Measurements from ENCODE around the gene STAT1.

STAT1 gene

DNA sequence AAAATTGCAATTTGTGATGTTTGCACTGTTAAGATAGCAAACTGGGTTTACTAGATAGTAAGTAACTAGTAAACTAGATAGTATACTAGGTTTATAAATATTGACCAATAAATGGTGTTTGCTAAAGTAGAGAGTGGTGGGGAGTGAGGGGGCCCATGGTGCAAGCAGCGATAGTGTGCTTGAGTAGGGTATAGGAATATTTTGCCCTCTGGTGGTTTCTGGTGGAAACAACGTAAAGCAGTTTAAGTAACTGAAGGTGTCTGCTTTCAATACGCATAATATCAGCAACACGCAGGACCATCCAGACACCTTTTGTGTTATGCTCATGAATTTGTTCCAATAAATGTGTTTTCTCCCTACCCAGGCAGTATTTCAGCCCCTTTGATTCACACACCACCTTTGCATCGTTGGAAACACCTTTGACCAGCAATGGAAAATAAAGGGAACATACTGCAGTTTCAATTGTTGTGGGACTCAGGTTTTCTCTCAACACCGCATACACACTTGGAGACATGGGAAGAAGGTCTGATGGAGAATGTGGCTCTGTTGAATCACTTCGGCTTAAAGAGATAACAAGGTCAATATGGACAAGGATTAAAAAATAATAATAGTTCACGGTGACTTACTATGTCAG, 16.7 kb upstream of the STAT1 start:
- DNase-seq = peak; percentile 13

DNA sequence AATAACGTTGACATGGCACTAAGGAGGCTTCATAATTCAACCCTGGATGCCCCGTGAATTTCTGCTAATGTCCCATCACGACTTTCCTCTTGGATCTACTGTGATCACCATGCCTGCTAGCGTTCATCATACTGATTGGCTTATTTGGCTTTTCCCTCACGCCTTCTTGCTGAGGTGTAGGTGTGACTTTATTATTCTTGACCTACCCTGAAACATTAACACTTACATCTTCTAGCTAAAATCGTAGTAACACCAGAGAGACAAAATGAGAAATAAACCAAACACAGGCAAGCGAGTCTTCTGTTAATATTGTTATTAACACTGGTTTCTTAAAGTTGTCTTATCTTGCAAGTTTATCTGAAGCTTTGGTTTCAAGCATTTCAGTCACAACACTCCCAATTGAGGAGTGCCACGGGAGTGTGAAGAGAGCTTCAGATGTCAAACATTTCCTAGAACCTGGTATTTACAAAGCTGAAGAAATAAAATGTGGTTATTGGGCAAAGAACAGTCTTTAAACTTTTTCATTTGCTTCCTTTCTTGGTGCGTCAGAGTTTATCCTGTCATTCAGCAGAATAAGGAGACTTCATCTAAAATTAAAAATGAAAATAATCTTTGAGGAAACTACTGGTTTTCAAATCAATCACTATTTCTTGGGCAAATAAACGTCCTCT, 15.4 kb upstream of the STAT1 start:
- no peak for DNase-seq

DNA sequence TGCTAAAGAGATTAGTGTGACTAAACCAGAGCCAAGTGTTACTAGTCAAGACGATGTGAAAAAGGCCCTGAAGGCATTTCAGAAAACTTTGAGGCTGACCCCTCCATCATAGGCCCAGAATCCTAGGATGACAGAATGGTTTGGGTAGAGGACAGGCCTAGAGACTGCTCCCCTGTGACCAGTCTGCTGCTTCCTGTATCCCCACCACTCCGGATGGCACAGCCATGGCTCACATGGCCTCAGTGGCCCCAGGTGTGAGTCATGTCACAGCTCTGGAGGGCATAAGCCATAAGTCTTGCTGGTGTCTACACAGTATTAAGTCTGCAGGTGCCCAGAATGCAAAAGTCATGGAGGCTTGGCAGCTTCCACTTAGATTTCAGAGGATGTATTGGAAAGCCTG, 12.4 kb upstream of the STAT1 start:
- no peak for DNase-seq

DNA sequence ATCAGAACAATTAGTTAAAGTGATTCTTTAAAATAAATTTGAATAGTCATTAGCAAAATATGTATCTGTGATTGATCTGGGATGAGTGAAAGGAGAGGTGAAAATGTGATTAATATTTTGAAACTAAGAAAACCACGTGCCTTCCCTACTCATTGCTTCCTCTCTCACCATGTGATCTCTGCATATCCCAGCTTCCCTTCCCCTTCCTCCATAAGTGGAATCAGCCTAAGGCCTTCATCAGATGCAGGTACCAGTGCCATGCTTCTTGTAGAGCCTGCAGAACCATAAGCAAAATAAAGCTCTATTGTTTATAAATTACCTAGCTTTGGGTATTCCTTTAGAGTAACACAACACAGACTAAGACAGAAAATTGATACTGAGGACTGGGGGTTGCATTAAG, 11.2 kb upstream of the STAT1 start:
- DNase-seq = no peak

DNA sequence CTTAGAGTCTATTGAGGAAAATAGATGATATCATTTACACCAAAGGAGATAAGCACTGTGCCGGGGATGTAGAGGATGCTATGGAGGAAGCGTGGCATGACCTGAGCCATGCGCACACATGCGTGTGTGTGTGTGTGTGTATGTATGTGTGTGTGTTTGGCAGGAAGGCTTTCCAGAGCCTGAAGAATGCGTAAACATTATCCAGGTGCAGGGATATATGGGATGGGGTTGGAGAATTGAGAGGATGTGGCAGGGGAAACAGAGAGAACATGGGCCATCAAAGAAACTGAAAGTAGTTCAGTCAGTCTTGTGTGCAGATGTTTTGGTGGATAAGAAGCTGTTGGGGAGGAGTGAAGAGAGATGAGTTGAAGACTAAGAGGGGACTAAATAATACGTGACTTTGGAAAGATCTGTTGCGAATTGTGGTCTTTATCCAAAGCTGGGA, 9.3 kb upstream of the STAT1 start:
- no peak for DNase-seq

DNA sequence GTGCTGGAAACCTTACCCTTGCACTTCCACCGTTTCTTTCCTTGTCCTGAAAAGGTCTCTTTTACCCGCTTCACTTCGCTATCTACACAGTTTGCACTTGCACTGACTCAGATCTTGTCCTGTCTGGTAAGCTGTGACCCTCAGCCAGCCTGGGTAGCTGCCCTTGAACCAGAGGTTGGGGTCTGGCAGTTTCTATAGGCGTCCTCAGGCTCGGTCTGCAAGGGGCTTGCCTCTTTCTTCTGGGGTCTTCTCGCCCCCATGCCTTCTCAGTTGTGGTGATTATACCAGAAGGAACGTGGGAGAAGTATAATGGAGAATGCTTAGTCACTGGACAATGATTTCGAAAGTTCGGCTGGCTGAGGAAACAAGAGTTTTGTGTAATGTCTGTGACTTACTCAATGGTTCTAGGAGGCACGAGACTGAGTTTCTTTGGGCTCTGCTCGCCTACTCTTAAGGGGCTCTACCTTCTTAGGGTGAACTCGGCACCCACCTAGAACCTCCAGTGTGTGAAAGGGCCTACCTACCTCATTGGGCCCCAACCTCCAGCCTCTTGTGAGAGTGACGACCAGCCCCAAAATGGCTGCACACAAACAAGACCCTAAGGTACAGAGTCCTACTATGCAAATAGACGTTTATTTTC, 6.9 kb upstream of the STAT1 start:
- DNase-seq = peak; percentile 63

DNA sequence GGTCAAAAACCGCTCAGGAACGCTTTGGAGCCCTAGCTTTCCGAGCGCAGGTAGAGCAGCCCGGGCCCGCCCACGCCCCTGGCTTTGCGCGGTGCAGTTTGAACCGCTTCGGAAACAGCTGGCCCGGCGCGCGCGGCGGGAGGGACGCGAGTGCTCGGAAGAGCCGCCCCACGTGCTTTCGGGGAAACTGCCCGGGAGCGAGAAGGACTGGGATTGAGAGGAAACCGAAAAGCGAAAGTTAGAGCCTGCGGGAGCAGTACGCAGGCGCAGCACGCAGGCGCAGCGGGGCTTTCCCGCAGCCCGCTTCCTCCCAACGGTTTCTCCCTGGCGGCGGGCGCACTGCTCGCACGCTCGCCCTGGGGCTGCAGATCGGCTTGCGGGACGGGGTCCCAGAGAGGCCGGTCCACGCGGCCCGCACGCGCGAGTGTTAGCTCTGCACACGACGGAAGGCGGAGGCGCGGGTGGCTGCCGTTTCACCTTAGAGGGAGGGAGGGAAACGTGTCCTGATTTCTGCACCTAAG, 6.3 kb upstream of the STAT1 start:
- DNase-seq = peak; percentile 97

DNA sequence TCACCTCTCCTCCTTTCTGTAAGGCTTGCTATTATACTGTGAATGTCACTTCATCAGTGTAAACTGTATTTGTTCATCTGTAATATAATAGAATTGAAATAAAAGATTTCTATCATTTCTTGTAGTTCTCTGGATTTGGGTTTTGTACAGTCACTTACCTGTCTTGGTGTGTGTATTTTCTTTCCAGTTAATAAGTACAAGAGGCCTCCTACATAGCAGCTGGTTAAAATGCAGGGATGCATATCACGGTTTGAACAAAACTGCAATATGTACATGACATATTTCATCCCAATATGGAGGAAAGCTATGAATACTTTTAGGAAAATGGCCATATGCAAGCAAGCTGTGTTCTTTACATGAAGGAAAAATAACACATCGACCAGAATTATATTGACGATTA, 5.4 kb upstream of the STAT1 start:
- DNase-seq = no peak

DNA sequence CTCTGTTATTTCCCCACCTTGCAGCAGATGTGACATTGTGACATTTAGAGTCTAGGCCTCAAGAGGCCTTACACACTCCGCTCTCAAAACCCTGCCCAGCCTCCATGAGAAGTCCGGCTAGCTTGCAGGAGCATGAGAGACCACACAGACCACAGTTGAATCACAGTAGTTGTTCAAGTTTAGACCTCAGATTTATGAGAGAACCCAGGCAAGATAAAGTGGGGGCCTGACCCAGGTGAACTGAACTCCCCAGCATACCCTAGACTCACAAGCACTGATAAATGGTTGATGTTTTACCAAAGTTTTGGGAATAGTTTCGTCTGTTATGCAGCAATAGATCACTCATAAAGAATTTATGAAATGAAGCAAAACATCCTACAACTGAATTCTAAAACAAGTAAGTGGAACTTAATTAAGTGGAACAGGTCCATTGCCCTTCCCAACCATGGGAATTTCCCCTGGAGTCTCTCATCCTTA, 4.7 kb upstream of the STAT1 start:
- no peak for DNase-seq

DNA sequence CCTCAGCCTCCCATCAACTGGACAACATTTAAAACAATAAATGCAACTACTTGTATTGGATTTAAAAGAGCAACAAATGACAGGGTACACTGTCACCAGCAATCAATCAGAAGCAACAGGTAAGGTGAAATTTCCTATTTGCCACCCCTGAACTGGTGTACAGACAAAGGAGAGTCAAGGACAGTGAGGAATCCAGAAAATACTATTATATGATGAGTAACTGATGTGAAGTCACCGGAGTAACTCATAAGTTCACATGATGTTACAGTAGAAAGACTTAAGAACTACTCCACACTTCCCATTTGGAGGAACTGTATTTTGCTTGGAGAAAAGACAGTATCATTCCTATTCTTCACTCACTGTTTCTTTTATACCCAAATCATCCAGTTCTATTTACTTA, 4.1 kb upstream of the STAT1 start:
- no peak for DNase-seq

DNA sequence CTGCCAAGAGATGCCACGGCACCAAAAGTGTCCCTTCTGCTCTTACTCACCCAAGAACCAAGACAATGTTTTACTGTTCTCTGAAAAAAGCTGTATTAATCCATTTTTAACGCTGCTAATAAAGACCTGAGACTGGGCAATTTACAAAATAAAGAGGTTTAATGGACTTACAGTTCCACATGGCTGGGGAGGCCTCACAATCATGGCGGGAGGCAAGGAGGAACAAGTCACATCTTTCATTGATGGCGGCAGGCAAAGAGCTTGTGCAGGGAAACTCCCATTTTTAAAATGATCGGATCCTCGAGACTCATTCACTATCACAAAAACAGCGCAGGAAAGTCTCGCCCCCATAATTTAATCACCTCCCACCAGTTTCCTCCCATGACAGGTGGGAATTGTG, 1.9 kb upstream of the STAT1 start:
- no peak for DNase-seq

DNA sequence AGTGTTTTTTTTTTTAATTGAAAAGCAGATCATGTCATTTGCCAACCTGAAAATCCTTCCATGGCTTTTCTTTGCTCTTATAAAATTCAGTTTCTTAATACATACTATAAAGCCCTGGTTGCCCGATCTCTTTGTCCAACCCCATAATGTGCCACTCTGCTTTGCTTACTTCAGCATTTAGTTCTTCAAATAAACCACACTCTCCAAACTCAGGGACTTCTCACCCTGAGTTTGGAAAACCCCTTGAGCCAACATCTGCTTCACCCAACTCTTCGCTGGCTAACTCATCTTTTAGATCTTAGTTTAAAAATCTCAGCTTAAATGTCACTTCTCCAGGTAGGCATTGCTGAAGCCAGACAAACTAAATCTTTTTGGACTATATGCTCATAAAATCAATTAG, 1.3 kb upstream of the STAT1 start:
- no peak for DNase-seq

DNA sequence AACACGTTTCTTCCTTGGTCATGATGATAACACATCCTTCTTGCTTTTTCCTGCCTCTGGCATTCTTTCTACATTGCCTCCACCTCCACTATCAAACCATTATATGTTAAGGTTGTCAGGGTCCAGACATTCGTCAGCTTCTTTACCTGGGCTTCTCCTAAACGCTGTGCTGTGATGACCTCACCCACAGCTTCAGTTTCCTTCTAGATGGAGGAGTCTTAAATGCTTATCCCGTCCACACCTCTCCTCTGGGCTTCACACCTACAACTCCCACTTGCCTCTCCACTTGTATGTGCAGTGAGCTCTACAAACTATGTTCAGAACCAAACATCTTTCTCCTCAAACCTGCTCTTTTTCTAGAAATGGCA, 666 bp upstream of the STAT1 start:
- no peak for DNase-seq

DNA sequence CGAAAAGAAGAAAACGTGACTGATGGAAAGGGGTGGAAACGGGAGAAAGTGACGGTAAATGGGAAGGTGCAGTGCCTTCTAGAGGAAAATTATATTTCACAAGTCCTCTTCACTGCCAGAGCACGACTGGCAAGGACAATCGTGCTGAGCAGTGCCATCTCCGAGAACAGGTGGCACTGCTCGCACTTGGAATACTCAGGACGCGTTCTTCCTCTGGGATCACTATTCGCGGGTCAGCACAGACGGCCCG, 364 bp downstream of the STAT1 start:
- DNase-seq = peak; percentile 67

DNA sequence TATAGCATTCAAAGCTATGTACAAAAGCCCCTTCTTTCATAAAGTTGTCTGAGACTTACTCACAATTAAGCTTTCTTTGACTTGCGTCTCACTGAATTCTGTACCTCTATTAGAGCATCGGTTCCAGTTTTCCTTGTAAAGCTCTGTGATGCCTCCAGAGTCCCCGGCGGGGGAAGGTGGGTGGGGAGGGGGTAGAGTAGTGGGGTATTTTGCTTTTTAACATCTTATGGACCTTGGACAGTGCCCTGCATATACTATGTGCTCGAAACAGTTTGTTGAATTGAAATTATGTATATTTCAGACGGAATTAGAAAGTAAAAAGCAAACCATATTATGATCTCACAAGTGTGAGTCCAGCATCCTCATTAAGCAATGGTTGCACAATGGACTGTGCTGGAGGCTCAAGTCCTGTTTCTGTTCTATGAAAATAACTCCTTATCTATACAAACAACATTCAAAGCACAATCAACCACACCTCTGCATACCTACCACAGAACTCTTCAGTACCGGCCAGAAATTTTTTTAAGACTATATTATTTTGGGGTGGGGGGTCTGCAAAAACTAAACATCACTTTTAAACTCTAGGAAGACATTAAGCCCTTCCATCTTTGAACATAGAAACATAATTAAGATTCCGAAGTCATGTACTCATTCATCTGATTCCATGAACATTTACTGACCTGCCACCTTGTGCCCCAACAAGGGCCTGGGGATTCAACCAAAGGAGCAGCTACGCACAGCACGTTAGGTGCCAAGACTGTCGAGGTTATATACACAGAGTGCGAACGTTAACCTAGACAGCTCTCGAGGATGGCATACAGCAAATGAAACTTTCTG, 908 bp downstream of the STAT1 start:
- DNase-seq = peak; percentile 32

DNA sequence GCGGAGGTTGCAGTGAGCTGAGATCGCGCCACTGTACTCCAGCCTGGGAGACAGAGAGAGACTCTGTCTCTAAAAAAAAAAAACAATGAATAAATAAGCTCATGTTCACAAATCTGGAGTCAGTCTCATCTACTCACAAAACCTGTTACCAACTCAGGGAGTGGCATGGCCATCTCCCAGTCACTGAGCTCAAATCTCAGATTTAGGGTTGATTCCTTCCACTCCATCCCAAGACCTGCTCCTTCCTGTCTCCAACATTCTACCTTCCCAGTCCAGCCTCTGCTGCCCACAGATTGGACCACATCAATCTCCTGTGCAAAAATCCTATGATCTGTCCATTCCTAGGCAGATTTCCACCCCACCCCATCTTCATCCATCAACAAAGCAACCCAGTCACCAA, 1.6 kb downstream of the STAT1 start:
- no peak for DNase-seq

DNA sequence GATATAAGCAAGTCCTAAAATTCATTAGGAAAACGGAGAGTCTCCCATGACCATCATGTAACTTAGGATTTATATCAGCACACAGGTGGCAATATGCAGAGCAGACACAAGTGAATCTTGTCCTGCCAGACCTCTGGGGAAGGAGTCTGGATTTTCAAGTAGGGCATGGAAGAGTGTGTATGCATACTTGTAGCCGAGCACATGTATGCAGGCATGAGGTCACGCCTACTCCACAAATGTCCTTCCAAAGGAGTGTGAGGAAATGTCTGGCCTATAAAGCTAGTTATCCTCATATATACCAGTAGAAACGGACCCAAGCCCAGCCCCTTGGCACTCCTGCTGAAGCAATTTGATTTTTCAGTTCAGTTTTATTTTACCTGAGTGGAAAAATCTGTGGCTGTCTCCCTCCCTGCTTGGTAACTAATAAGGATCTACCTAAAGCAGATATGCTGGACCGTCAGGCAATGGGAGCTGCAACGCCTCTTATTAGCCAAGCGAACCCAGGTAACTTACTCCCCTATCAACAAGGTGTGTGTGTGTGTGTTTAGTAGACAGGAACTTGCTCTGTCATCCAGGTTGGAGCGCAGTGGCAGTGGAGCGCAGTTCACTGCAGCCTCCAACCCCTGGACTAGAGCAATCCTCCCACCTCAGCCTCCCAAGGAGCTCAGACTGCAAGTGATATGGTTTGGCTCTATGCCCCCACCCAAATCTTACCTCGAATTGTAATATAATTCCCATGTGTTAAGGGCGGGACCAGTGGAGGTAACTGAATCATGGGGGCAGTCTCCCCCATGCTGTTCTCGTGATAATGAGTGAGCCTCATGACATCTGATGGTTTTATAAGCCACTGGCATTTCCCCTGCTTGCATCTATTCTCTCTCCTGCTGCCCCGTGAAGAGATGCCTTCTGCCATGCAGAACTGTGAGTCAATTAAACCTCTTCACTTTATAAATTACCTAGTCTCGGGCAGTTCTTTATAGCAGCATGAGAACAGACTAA, 2.8 kb downstream of the STAT1 start:
- DNase-seq = no peak

DNA sequence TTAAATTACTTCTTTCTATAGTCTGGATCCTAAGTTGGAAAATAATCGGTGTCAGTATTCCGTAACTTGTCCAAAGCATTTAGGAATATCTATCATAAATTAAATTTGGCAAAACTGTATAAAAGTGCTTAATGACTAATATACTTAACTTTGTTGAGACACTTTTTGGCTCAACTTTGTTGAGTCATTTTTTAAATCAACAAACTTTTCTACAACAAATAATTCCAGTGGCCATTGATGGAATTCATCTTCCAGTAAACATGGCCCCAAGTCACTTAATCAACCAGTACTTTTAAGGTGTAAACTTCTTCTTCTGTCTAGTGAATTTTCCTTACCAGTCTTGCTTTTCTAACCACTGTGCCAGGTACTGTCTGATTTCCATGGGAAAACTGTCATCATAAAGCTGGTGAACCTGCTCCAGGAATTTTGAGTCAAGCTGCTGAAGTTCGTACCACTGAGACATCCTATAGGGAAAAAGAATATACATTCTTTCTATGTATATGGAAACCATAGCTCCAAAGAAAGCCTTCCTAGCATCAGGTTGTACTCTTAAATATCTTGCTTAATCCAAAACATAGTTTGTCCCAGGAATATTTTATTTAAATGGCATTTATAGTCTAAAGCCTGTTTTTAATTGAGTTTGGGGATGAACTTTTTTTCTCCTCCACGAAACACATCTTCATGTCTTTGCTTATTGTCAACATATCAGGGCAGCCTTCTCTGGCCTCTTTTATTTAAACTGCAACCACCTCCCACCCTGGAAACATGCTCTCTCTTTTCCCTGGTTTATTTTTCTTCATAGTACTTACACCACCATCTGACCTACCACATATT, 4.2 kb downstream of the STAT1 start:
- no peak for DNase-seq

DNA sequence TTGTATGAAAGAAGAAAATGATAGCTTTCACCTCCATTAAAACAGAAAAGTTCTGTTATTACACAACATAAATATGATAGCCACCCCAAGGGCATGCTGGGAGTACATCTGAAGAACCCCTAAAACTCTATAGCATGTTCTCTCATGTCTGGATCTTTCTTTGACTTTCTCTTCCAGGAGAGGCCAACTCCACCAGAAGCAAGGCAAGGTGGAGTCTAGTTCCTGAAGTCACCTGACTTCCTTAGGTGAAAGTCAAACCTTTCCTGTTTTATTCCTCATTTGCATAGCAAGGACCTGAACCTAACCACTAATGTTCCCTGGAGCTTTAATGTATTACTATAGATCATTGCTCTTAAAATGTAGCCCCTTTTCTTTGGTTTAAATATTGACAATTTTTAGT, 5.7 kb downstream of the STAT1 start:
- peak; percentile 6 for DNase-seq

DNA sequence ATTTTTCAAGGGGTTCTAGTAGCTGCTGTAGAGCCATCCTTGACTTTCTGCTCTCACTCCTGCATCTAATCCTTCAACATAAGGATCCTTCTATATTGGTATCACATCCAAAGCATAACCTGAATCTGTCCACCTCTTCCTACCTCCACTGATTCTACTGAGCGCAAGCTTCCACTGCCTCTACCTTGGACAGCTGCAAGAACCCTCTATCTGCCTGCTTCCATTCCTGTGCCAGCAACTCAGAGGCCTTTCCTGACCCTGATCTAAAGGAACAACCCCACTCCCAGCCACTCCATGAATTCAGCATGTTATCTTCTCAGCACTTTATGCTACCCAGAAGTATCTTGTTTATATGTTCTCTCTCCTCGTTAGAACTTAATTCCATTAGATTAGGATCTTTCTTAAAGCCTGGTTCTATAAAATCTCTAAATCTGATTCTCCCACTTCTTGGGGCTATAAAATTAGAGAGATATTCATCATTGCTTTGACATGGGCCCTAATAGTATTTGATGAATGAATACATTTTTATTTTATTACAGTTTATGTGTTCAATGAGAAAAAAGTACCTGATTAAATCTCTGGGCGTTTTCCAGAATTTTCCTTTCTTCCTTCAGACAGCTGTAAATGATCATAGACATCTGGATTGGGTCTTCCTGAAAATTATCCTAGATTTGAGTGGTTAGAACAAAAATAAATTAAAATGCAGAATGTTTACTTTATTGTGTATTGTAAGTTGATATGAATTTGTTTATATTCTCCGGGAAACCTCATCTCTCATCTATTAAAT, 6.8 kb downstream of the STAT1 start:
- DNase-seq = no peak

DNA sequence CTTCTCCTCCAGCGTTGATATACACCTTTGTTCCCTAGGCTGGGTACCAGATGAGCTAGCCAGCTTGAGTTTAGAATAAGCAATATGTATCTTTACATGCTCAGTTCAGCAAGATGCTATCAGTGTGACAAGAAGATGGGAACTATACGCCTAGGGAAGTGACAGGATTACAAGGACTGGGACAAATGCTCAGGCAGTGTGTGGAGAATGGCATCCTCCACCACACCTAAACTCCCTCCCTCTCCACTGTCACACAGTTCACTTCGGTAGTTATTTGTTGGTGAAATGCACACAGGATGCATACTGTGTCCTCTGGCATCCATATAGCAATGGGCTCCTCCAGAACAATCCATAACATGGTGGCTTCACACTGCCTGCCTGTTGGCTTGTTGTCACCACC, 7.7 kb downstream of the STAT1 start:
- DNase-seq = no peak
